Transverse colon (tissue), 4 donors: ENCODE measurements around the gene HEBP1. TPM values are rescaled to one million over a fixed set of nuclear protein-coding genes. Genes with fewer than 3 reads are reported as not detected.

Source experiments
- DNase-seq: peaks from one replicate; pipeline ENCODE4 v3.0.0-alpha.2; 2019
- H3K27ac ChIP-seq, 4 donors: fragments of 200-600 bp; sonication (generic); 2 replicates each; pipeline ENCODE4 v1.5.1; 2016 to 2018; ENCODE audit warnings: inconsistent platforms in 4 of 4
- H3K27me3 ChIP-seq: fragments of 200-600 bp; sonication (generic); 2 replicates; pipeline ENCODE4 v1.5.1; 2017; ENCODE audit warnings: inconsistent platforms
- H3K36me3 ChIP-seq, 4 donors: fragments of 200-600 bp; sonication (generic); 2 replicates each; pipeline ENCODE4 v1.5.1; 2017 to 2019; ENCODE audit warnings: inconsistent platforms in 4 of 4
- H3K4me1 ChIP-seq, 4 donors: fragments of 200-600 bp; sonication (generic); 2 replicates each; pipeline ENCODE4 v1.5.1; 2017 to 2020; ENCODE audit warnings: inconsistent platforms in 4 of 4
- H3K4me3 ChIP-seq, 4 donors: fragments of 200-600 bp; sonication (generic); 1 replicate in 1 of 4; 2 replicates in 3 of 4; pipeline versions ENCODE4 v1.5.1 to v1.6.1; 2017 to 2019; ENCODE audit warnings: inconsistent platforms in 4 of 4
- H3K9me3 ChIP-seq, 2 donors: fragments of 200-600 bp; sonication (generic); 2 replicates each; pipeline ENCODE4 v1.5.1; 2017 to 2019; ENCODE audit warnings: inconsistent platforms in 2 of 2
- CTCF ChIP-seq, 5 experiments: fragments of 200-600 bp in 3 of 5; fragments of 450-650 bp in 2 of 5; sonication (generic) in 3 of 5; IDR thresholded peaks; 1 replicate in 2 of 5; 2 replicates in 3 of 5; pipeline ENCODE4 v1.5.1; 2016 to 2017; ENCODE audit warnings: antibody characterized with exemption in 5 of 5, inconsistent platforms in 3 of 5, mild to moderate bottlenecking in 2 of 5, moderate library complexity in 1 of 5
- EP300 ChIP-seq: sonication (generic); formaldehyde crosslinking; IDR thresholded peaks from one replicate; pipeline ENCODE4 v1.6.1; 2017; ENCODE audit warnings: antibody characterized with exemption, low read depth
- POLR2A ChIP-seq: fragments of 450-650 bp; IDR thresholded peaks from one replicate; pipeline ENCODE4 v1.6.1; 2016; ENCODE audit warnings: antibody characterized with exemption, mild to moderate bottlenecking, moderate library complexity
- POLR2AphosphoS5 ChIP-seq, 3 donors: sonication (generic); formaldehyde crosslinking; IDR thresholded peaks; one replicate each; pipeline ENCODE4 v1.6.1; 2016; ENCODE audit warnings: antibody characterized with exemption in 3 of 3
- WGBS, 2 donors: methylation state at CpG; one replicate each; pipeline ENCODE4 v1.1.5; 2018; ENCODE audit warnings: low coverage in 1 of 2; 5-methylcytosine and 5-hydroxymethylcytosine counted together
- in situ Hi-C, 4 donors: fragments of 200-750 bp; cut with MboI; loops; one replicate each; pipeline versions ENCODE4 v1.15.0 to v1.15.1; 2017; ENCODE audit warnings: low sequenced_read_pairs in 3 of 4, low pct_ligation_motif_present in 1 of 4, low pct_unique_long_range_greater_than_20kb in 1 of 4
- intact Hi-C: fragments of 100-400 bp; cut with DNase I; formaldehyde crosslinking; loops from one replicate; pipeline ENCODE4 v1.15.1; 2023; ENCODE audit warnings: low total_unique reads
- total RNA-seq, 4 donors: library from RNA; depleted of rRNA; stranded (reverse); fragments of >200 nt; gene quantifications; one replicate each; pipeline ENCODE4 v1.1.0, GENCODE V29; 2016

The HEBP1 gene
- total RNA-seq, 4 donors from 2014 or later = 10.3 to 74.4 (median 37.4) TPM

GRCh38 chr12:12947902-12948301, 52.2 kb downstream of the HEBP1 start:
- Histone ChIP-seq H3K36me3 (no peaks in the 10 kb centered on the region), H3K4me3 (no peak overlapping the region), H3K27me3 (no peaks in the 10 kb centered on the region), H3K9me3 (no peaks in the 10 kb centered on the region), H3K4me1 (no peaks in the 10 kb centered on the region), H3K27ac (no peak overlapping the region)
- in situ Hi-C loops = no loop called here
- no peak for TF ChIP-seq EP300
- intact Hi-C loops = no loop called here
- no peak for DNase-seq
- WGBS, 2 donors = 78 to 87% methylated on average over 3 to 4 of the region's 4 CpGs

DNA sequence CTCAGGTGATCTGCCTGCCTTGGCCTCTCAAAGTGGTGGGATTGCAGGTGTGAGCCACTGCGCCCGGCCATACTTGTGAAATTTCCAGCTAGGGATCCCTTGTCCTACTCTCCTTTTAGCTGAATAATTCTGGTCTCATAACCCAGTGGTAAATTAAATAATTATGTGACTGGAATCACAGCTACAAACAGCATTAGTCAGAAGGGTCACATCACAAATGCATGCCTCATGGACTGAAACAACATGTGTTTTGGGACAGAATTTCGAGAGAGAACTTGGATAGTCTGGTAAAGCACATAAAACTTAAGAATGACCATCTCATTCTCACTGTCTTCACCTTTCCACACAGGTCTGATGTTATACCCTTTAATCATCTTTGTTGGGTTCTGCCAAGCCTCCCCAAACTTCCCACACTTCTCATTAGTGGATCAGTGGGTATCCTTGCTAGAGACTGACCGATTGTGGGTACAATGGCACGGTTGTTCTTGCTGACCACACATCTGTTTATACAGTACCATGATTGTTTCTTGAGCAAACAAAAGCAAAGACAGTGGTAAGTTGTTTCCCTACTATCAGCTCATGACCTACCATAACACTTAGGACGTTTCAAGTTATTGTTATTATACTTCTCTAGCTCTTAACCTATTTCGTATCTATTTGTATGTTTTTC, 53.2 kb downstream of the HEBP1 start:
- no peaks in the 10 kb centered on the region for H3K27me3 ChIP-seq
- intact Hi-C loops = no loop called here
- H3K4me3 ChIP-seq = no peak overlapping the region
- H3K36me3 ChIP-seq = no peaks in the 10 kb centered on the region
- TF ChIP-seq CTCF (IDR thresholded peaks at IDR 0.05) = no peak
- H3K9me3 ChIP-seq = no peaks in the 10 kb centered on the region
- 64 to 74% methylated on average over 7 of the region's 7 CpGs for WGBS, 2 donors
- no peak overlapping the region for H3K27ac ChIP-seq
- DNase-seq = no peak
- no peaks in the 10 kb centered on the region for H3K4me1 ChIP-seq
- in situ Hi-C loops = no loop called here

- H3K4me3 ChIP-seq = no peak overlapping the region
- no peaks in the 10 kb centered on the region for H3K4me1 ChIP-seq
- DNase-seq = no peak
- in situ Hi-C loops = no loop called here
- no peak overlapping the region for H3K27ac ChIP-seq
- intact Hi-C loops = no loop called here
- TF ChIP-seq POLR2A = no peak
- no peaks in the 10 kb centered on the region for H3K9me3 ChIP-seq
- no peaks in the 10 kb centered on the region for H3K27me3 ChIP-seq
- H3K36me3 ChIP-seq = no peaks in the 10 kb centered on the region
Measured at GRCh38 chr12:12945591-12945990, 54.5 kb downstream of the HEBP1 start.

GRCh38 chr12:12943586-12944260, 56.3 kb downstream of the HEBP1 start:
- in situ Hi-C loops (no loop called here), intact Hi-C loops (no loop called here)
- no peaks in the 10 kb centered on the region for H3K9me3 ChIP-seq
- no peaks in the 10 kb centered on the region for H3K4me1 ChIP-seq
- H3K4me3 ChIP-seq = no peak overlapping the region
- no peak overlapping the region for H3K27ac ChIP-seq
- DNase-seq = no peak
- WGBS, 2 donors = 85 to 88% methylated on average over 2 to 8 of the region's 8 CpGs
- H3K36me3 ChIP-seq = no peaks in the 10 kb centered on the region
- no peaks in the 10 kb centered on the region for H3K27me3 ChIP-seq
- TF ChIP-seq CTCF (IDR thresholded peaks at IDR 0.05) = no peak
- no peak for TF ChIP-seq POLR2A
- no peak for TF ChIP-seq EP300
- no peak for TF ChIP-seq POLR2AphosphoS5 (IDR thresholded peaks at IDR 0.05)

DNA sequence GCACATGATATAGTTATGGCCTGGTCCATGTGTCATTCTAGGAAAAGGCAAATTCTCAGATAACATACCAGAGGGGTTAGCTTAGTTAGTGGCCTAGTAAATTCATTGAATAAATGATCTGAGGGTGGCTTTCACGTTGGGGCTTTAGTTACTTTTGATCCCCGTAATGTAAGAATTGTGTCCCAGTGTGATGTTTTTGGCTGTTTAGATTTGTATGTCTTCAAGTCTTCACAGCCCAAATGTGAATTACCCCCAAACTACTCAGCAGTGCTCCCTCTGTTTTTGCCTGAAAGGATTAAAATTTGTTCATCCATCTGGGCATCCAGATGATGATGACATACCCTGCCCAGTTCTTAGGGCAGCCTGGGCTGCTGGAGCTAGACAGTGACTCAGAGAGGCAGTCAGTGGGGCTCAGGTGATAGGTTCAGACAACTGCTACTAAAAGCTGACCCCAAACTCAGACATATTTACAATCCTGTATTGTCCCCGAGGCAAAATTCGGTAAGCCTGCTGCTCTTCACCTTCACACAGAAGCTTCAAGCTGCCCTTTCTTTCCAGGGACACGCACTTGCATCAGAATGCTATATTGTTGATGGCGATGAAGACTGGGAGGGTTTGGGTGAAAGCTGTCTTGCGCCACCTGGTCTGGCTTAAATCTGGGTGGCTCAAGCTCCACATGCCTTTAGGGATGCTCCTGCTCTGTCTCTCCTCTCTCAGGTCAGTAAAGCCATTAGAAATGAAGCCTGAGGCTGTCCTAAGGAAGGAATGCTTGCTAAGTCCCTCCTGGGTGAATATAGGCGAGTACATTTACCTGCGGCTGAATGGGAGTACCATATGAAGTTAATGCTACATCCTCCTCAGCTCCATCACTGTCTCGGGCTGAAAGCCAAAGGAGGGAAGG, 58.4 kb downstream of the HEBP1 start:
- WGBS, 2 donors = 87 to 93% methylated on average over 3 to 10 of the region's 10 CpGs
- TF ChIP-seq CTCF (IDR thresholded peaks at IDR 0.05) = no peak
- TF ChIP-seq POLR2AphosphoS5 (IDR thresholded peaks at IDR 0.05) = no peak
- TF ChIP-seq EP300 = no peak
- no peak for TF ChIP-seq POLR2A
- intact Hi-C loops (no loop called here), in situ Hi-C loops (no loop called here)
- Histone ChIP-seq H3K36me3 (no peaks in the 10 kb centered on the region), H3K9me3 (no peaks in the 10 kb centered on the region), H3K27me3 (no peaks in the 10 kb centered on the region), H3K27ac (no peak overlapping the region), H3K4me3 (no peak overlapping the region), H3K4me1 (no peaks in the 10 kb centered on the region)
- no peak for DNase-seq
